NCI-H1417 (cell line): Measurements from ENCODE around the gene TRABD2B.

Source experiments
- DNase-seq, 3 experiments: peaks; one replicate each; lab custom pipeline; 2025; lab: John Stamatoyannopoulos, UW

TRABD2B gene

DNA sequence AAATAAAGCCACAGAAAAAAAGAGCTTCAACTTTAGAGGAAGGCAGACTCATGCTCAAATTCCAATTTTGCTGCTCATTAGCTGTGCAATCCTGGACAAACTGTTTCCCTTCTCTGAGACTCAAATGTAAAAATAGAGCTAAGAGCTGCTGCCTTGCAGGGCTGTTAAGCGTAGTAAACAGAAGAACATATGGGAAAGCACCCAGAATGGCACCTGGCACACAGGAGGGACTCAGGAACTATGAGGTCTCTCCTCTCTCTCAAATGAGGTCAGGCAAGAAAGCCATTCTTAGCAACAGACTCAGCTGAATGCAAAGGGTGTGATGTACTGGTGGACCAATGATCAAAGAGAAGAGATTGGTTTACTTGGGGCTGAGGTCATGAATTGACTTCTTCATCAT is 61.3 kb downstream of the TRABD2B start:
- DNase-seq: no peak

DNA sequence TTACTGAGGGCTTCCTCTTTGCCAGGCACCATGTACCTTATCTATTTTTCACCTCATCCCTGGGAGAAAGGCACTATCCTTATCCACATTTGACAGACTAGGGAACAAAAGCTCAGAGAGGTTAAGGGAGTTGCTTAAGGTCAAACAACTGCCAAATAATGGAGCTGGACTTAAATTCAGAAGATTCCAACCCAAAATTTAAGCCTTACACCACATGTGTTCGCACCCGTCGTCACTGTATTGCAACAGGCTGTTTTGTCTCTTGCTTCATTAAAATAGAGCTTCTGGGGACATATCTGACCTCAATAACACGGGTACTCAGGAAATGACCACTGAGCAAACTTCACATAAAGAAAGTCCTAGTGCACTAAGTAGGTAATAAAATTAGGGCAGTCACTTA is 62.0 kb downstream of the TRABD2B start:
- no peak for DNase-seq

GRCh38 chr1:47934243-47934805 is 62.9 kb downstream of the TRABD2B start:
- no peak for DNase-seq

GRCh38 chr1:47932743-47933142 is 64.4 kb downstream of the TRABD2B start:
- DNase-seq: no peak

DNA sequence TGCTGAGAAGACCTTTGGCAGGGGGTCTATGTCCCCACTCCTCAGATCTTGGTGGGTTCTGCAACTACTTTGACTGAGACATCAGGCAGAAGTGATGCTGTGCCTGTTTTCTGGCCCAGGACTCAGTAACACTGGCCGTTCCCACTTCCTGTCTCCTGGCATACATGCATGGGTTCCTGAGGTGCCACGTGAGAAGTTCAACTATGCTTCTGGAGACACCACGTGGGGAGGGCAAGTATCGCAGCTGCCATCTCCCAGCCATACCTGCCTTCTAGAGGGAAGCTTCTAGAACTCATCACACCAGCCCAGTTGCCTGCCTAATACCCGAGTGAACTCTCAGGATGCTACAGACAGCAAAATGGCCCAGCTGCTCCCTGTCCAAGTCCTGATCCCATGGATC is 65.8 kb downstream of the TRABD2B start:
- peak; percentile 37 to 64 (median 51) for DNase-seq

- no peak for DNase-seq
These were observed 66.9 kb downstream of the TRABD2B start for GRCh38 chr1:47930210-47930840.

DNA sequence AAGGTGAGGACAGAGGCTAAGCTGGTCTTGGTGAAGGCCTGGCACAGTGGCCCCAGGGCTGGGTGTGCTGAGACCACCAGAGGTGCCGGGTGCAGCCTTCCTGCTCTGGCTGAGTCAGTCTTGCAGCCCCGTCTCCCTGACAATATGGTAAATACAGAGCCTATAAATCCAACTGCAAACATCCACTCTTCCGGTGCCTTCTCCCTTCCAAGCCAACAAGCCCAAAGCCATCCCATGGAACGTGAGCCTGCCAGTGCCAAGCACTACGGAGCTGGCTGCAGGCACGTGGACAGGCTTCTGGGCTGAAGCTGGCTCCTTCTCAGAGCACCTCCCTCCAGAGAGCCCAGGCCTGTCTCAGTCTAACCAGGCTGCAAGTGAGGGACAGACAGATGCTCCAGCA is 70.0 kb downstream of the TRABD2B start:
- no peak for DNase-seq

DNA sequence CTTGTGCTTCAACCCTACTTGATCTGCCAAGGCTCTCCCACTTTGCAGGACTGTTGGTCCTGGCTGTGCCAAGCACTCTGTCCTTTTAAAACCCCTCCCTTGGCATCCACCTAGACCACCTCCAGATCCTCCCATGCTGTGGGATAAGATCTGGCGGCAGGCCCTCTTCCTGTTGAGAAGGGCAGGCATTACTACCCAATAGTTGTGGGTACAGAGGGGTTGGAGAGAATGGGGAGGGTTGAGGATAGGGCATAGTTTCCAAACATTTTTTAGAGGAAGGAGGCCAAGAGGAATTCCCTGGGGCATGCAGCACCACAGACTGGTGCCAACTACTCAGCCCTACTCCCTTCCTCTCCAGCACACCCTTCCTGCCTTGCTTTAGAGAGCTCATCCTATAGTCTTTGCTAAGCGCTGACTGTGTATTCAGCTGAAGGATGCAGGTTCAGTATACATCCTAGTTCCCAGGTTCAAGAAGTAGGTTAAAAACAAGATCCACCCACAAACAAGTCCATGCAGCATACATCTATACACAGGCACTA is 70.7 kb downstream of the TRABD2B start:
- DNase-seq: no peak

- DNase-seq: no peak
These were observed 72.7 kb downstream of the TRABD2B start for GRCh38 chr1:47924270-47925048.

DNA sequence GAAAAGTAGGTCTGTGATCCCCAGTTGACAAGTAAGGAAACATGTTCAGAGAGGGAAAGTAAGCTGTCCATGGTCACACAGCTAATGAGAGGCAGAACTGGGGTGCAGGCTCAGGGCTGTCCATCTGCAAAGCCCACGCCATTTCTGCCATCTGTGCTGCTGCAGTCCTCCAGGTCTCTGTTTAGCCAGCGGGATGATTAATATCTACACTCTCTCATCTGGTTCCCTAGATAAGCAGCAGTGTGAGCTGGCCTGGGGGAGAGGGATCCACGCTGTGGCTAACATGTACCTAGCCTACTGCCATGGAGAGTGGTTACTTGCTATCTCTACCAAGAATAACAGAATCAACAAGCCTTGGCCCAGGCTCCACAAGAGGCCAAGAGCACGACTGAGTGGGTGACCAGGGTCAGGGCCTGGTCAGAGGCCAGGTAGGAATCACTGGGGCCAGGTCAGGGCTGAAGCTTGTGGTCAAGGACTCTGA is 75.2 kb downstream of the TRABD2B start:
- DNase-seq: no peak

- DNase-seq: no peak
These were observed 77.9 kb downstream of the TRABD2B start for GRCh38 chr1:47919113-47919833.

- DNase-seq: no peak
These were observed 78.8 kb downstream of the TRABD2B start for GRCh38 chr1:47918257-47918867.

DNA sequence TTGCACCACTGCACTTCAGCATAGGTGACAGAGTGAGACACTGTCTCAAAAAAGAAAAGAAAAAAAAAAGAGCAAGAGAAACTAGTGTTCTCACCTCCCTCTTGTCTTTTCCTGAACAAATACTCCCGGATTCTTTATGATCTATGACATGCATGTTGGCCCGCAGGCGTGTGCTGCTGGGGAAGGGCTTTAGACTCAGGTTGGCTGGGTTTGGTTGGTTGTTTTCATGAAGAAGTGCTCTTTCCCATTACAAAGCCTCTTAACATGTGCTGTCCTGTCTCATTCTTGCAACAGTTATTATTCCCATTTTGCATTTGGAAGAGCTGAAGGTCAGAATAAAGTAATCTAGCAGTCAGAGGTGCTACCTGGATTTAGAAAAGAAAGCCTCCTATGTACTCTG is 79.5 kb downstream of the TRABD2B start:
- DNase-seq: no peak

DNA sequence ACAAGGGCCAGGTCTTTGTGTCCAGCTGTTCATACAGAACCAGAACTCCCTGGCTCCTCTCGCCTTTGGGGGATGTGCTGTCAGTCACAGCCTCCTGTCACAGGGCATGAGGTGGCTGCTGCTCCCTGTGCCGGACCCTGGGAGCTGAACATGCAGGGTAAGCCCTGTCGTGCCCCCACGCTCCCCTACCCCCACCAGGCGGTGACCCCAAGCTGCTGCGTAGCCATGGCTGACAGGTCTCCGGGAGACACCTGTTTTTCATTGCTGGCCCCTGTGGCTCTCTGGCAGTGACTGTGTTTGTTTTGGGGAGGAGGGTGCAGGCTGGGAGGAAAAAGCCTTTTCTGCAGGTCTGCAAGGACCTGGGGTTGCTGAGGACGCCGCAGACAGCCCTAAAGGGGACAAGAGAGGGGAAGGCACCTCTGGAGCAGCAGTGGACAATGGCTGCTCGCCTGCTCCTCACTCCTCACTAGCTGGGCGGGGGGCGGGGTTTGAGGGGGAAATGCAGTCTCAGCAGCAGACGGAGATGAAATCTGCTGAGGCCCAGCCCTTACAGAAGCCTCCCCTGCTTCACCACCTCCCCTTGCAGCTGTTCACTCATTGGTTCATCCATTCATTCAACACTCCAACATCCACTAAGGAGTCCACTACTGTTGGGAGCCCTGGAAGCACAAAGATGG is 81.4 kb downstream of the TRABD2B start:
- peak in 2 of 3 experiments; percentile 54 to 78 for DNase-seq

- no peak for DNase-seq
These were observed 82.1 kb downstream of the TRABD2B start for GRCh38 chr1:47914952-47915676.

GRCh38 chr1:47914218-47914938 is 82.8 kb downstream of the TRABD2B start:
- no peak for DNase-seq

GRCh38 chr1:47913225-47913823 is 83.9 kb downstream of the TRABD2B start:
- no peak for DNase-seq

DNA sequence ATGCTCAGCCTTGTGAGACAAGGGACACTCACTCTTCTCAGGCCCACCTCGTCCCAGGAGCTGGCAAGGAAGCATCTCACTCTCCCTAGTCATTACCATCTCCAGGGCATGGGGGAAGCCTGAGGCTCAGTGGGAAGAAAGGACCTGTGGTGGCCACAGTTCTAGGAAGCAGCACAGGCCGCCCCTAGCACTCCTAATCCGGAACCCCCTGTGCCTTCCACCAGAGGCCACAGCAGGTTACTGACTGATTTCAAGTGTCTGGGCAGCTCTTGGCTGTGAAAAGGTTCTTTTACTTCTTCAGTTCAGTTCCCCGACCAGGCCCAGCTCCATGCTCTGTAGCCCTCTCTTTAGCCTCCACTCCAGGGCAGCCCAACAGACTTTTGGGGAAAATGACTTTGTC is 84.4 kb downstream of the TRABD2B start:
- DNase-seq: no peak

- DNase-seq: no peak
These were observed 85.3 kb downstream of the TRABD2B start for GRCh38 chr1:47911892-47912291.
